Erythroblast (primary cell): ENCODE data around the gene SLC25A38.
A peak's percentile ranks its signal among the peaks of the same experiment; 100 is the strongest.

Source experiments
- GATA1 ChIP-seq: IDR thresholded peaks from 2 replicates; pipeline ENCODE4 v1.6.1; 2011; ENCODE audit warnings: low read depth, mild to moderate bottlenecking, control low read depth, low read length, moderate library complexity
- POLR2A ChIP-seq: IDR thresholded peaks from 2 replicates; pipeline ENCODE4 v1.6.1; 2011; ENCODE audit warnings: mild to moderate bottlenecking, low read length

DNA sequence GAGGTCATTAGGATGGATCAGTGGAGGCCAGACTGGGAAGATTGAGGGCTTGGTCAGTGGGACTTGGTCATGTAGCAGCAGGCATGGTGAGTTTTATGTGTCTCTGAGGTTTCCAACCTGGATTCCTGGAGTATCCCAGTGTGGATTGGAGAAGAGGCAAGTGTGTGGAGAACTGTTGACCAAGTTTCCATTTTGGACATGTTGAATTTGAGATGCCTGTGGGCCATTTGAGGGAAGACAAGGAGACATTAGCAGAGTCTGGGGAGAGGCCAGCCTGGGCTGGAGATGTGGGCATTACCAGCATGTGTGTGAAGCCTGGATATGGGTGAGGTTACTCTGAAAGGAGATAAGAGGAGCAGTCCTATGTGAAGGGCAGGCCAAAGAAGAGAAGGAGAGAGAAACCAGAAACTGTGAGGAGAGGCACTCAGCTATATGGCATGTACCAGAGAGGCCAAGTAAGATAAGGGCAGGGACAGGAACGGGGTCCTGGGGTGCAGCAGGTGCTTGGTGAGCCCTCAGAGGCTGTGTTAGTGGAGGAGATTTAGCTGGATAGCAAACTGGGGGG lies 4.3 kb downstream of the SLC25A38 start:
- TF ChIP-seq POLR2A (peak; percentile 92), GATA1 (no peak)
